LNCaP clone FGC (cell line): Measurements from ENCODE around the gene ATP6V1E1.
A peak's percentile ranks its signal among the peaks of the same experiment; 100 is the strongest.

Source experiments
- DNase-seq: peaks from one replicate; pipeline ENCODE4 v3.0.0-alpha.2; 2011; ENCODE audit warnings: low read depth
- H3K4me3 ChIP-seq: 2 replicates; pipeline ENCODE4 v1.5.1; 2011; ENCODE audit warnings: mild to moderate bottlenecking, low read depth, low read length, control low read depth
- TF ChIP-seq, protein P1 (sequence below): IDR thresholded peaks from 2 replicates; pipeline ENCODE4 v1.5.1; 2012; ENCODE audit warnings: mild to moderate bottlenecking; ENCODE audit not compliant: control insufficient read depth, insufficient read depth; ENCODE audit errors: extremely low read depth

The ATP6V1E1 gene

GRCh38 chr22:17581631-17582030 is 46.9 kb downstream of the ATP6V1E1 start:
- TF ChIP-seq, protein P1, sequence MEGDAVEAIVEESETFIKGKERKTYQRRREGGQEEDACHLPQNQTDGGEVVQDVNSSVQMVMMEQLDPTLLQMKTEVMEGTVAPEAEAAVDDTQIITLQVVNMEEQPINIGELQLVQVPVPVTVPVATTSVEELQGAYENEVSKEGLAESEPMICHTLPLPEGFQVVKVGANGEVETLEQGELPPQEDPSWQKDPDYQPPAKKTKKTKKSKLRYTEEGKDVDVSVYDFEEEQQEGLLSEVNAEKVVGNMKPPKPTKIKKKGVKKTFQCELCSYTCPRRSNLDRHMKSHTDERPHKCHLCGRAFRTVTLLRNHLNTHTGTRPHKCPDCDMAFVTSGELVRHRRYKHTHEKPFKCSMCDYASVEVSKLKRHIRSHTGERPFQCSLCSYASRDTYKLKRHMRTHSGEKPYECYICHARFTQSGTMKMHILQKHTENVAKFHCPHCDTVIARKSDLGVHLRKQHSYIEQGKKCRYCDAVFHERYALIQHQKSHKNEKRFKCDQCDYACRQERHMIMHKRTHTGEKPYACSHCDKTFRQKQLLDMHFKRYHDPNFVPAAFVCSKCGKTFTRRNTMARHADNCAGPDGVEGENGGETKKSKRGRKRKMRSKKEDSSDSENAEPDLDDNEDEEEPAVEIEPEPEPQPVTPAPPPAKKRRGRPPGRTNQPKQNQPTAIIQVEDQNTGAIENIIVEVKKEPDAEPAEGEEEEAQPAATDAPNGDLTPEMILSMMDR, result no peak
- DNase-seq, result no peak
- H3K4me3 ChIP-seq, result no peak overlapping the region

DNA sequence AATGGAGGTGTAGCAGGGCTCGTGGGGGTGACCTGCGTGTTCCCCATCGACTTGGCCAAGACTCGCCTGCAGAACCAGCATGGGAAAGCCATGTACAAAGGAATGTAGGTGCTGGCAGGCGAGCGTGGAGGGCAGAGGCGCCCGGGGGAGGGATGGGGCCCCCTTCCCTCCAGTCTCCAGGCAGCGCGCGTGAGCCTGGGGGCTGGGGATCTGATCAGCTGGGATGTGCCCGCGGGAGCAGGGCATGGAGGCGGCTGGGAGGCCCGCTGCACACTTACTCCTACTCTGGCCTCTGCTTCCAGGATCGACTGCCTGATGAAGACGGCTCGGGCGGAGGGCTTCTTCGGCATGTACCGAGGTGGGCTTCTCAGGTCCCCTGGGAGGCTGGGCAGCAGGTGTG is 47.5 kb downstream of the ATP6V1E1 start:
- no peak for DNase-seq
- H3K4me3 ChIP-seq, result no peak overlapping the region

DNA sequence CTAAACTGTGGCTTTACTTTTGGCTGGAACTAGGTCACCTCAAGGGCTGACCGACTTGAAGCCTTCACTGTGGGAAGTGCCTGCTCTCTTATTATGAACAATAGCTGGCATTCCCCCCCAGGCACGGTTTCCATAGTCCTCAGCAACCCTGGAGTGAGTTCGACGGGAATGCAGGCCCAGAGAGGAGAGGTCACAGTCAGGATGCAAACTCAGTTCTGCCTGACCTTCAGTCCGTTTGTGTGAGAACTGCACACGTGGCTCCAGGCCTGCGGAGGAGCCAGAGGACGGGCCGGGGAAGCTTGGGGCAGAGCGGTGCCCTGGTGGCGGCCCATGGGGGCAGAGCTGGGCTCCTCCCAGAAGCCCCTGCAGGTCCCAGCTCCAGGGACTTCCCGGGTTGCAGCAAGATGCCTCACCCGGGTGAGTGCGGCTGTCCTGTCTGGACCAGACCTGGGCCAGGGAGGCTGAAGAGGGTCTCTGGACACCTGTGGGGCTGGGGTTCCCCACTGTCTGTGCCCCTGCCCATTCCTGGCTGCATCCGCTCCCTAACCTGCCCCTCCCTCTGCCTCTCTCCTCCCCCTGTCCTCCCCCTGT is 48.0 kb downstream of the ATP6V1E1 start:
- no peak for DNase-seq
- H3K4me3 ChIP-seq, result no peak overlapping the region
- TF ChIP-seq, protein P1, result no peak

More for the DNA sequence above, 47.5 kb downstream of the ATP6V1E1 start:
- TF ChIP-seq, protein P1, result no peak

GRCh38 chr22:17579535-17579981 is 49.0 kb downstream of the ATP6V1E1 start:
- no peak overlapping the region for H3K4me3 ChIP-seq
- DNase-seq, result no peak
- TF ChIP-seq, protein P1, result no peak

GRCh38 chr22:17578136-17578754 is 50.3 kb downstream of the ATP6V1E1 start:
- TF ChIP-seq, protein P1, result no peak
- H3K4me3 ChIP-seq, result no peak overlapping the region
- peak; percentile 59 for DNase-seq

GRCh38 chr22:17576470-17576869 is 52.1 kb downstream of the ATP6V1E1 start:
- DNase-seq, result no peak
- TF ChIP-seq, protein P1, result no peak
- no peak overlapping the region for H3K4me3 ChIP-seq

DNA sequence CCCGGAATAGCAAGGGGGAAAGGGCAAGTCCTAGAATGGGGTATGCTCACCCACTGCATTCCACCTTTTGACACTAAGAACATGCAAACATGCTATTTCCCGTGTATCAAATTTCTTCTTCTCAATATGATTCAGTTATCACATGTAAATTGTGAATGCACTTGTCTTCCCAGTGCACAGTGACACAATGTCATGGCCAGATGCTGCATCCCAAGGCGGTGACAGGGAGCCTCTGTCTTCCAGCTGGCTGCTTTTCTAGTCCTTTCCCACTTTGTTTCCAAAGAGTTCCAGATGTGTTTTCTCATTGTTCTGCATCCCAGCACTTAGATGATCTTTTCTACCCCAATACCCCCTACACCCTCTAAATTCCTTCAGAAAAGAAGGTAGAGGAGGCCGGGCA is 52.9 kb downstream of the ATP6V1E1 start:
- TF ChIP-seq, protein P1, result no peak

More for the DNA sequence above, 52.9 kb downstream of the ATP6V1E1 start:
- DNase-seq, result no peak
- H3K4me3 ChIP-seq, result no peak overlapping the region
